ENCODE data around the gene LSM7.

LSM7 gene

DNA sequence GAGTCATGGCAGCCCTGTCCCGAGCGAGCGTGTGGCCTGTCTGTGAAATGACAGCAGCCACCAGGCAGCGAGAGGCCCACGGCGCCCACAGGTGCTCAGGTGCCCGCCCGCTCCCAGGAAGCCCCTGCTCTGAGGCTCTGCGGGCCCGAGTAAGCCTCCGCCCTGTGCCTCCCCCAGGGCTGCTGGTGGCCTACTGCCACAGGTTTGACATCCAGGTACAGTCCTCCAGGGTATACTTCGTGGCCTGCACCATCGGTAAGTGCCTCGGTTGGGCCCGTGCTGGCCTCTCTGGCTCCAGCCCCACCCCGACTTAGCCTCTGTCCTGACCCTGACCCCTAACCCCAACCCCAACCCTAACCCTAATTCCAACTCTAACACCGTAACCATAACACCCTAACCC is 16.7 kb upstream of the LSM7 start:
- DNase-seq (ENCODE audit: insufficient read length, low spot score), result no peak
- no peak for FAIRE-seq
- TF ChIP-seq, protein P1, sequence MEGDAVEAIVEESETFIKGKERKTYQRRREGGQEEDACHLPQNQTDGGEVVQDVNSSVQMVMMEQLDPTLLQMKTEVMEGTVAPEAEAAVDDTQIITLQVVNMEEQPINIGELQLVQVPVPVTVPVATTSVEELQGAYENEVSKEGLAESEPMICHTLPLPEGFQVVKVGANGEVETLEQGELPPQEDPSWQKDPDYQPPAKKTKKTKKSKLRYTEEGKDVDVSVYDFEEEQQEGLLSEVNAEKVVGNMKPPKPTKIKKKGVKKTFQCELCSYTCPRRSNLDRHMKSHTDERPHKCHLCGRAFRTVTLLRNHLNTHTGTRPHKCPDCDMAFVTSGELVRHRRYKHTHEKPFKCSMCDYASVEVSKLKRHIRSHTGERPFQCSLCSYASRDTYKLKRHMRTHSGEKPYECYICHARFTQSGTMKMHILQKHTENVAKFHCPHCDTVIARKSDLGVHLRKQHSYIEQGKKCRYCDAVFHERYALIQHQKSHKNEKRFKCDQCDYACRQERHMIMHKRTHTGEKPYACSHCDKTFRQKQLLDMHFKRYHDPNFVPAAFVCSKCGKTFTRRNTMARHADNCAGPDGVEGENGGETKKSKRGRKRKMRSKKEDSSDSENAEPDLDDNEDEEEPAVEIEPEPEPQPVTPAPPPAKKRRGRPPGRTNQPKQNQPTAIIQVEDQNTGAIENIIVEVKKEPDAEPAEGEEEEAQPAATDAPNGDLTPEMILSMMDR (IDR thresholded peaks at IDR 0.05; ENCODE audit: insufficient read depth, missing control alignments), result no peak

DNA sequence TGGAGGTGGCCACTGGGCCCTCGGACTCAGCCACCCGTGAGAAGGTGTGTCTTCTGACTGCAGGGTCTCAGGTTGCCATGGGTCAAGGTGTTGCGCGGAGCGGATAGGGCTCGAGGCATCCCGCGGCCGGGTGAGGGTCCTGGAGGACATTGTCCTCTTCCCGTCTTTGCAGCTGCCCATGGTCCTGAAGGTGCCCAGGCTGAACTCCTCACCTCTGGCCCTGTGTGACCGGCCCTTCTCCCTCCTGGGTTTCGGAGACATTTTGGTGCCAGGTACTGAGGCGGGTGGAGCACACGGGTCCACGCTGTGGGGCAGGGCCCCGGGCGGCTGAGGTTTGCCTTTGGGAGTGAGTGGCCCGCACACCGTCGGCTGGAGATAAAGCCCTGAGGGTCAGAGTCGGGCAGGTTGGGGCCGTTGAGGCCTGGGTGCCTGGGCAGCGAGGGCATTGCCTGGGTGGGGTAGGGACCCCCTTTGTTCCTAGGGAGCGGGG is 16.0 kb upstream of the LSM7 start:
- DNase-seq (ENCODE audit: insufficient read length, low spot score) (no peak), FAIRE-seq (no peak)
- TF ChIP-seq, protein P1 (IDR thresholded peaks at IDR 0.05; ENCODE audit: insufficient read depth, missing control alignments), result no peak

DNA sequence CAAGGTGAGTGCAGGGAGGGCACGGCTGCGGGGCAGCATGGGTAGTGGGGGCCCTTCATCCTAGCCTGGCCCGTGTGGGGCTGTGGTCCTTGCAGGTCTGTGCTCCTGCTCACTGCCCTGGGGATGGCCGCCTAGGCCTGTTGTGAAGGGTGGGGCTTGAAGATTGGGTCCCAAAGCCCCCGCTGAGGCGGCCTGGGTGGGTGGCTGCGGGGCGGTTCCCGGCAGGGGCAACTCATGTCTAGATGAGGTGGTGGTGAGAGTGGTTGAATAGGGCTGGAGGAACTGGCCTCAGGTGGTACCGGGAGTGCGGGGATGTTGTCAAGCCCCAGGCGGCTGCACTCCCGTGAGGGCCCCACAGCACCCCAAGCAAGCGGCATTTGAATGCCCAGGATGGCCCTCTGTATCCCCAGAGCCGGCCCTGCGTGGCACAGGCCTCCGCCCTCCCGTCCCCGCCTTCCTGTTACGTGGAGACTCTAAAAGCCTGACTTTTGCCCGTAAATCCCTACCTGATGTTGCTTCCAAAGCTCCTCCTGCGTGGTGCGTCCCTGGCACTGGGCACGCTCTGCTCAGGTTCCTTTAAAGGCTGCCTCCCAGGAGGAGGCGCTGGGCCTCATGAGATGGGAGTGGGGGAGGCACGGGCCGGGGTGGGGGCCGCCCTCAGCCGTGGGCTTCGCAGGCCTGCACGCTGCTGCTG is 15.1 kb upstream of the LSM7 start:
- TF ChIP-seq, protein P1 (IDR thresholded peaks at IDR 0.05; ENCODE audit: insufficient read depth, missing control alignments), result no peak
- no peak for FAIRE-seq

DNA sequence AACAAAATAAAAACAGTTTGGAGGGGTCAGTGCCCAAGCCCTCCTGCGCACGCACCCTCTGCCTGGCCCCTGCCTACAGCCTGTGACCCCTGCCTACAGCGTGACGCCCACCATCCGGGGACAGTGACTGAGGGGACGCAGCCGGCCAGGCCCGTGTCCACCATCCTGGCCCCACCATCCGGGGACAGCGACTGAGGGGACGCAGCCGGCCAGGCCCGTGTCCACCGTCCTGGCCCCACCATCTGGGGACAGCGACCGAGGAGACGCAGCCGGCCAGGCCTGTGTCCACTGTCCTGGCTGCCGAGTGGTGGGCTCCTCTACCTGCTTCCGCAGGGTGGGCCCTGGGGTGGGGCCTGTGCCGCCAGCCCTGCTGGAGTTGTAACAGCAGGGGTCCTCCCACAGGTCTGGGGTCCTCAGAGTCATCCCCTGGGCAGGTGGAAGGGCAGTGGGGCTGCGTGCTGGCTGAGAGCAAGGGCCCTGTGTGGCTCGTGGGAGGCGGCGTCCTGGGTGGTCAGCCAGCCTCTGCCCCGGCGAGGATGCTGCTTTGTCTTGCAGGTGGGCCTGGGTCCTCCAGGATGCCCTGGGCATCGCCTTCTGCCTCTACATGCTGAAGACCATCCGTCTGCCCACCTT is 14.4 kb upstream of the LSM7 start:
- TF ChIP-seq, protein P1 (IDR thresholded peaks at IDR 0.05; ENCODE audit: insufficient read depth, missing control alignments), result no peak
- no peak for DNase-seq (ENCODE audit: insufficient read length, low spot score)
- no peak for FAIRE-seq

More for the DNA sequence above, 15.1 kb upstream of the LSM7 start:
- DNase-seq (ENCODE audit: insufficient read length, low spot score), result no peak

DNA sequence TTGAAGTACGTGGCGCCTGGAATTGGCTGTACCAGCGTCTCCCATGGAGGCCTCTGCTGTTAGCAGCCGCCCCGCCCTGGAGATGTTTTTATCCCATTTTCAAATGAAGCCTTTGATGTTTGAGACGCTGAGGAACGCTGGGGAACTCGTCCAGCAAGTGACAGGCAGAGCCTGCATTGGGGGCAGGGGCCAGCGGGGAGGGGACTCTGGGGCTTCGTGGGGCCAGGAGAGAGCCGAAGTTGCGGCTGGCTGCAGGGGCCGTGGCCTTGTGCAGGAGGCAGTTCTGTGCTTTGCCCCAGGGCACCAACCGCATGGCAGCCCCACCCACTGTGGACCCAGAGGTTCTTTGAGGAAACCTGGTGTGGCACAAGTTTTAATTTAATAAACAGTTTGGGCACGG is 13.6 kb upstream of the LSM7 start:
- TF ChIP-seq, protein P1 (IDR thresholded peaks at IDR 0.05; ENCODE audit: insufficient read depth, missing control alignments), result no peak
- DNase-seq (ENCODE audit: insufficient read length, low spot score) (no peak), FAIRE-seq (no peak)

DNA sequence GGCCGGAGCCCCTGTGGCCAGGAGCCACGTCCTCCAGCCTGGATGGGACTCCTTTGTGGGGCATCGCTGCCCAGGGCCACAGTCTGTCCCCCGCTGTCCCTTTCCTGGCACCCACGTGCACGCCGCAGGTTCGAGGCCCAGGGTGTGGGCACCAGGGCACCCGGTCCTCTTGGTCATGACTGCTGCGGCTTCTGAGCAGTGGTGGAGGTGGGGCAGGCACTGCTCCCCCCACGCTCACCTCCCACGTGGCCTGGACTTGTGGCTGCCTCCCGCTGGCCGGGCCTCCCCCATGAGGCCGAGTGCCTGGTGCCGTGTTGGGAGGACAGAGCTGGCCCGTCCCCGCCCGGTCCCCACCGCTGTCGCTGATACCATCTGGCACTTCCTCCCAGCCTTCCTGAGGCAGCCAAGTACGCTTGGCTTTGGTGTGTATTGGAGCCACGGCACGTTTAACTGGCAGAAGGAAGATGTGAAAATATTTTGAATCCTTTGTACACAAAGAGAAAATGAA is 12.9 kb upstream of the LSM7 start:
- no peak for DNase-seq (ENCODE audit: insufficient read length, low spot score)
- FAIRE-seq, result no peak
- TF ChIP-seq, protein P1 (IDR thresholded peaks at IDR 0.05; ENCODE audit: insufficient read depth, missing control alignments), result no peak

All from D721Med (cell line).